ENCODE measurements around the gene VPS9D1.
"Not testable (repeated sequence)": the region's sequence is repeated elsewhere in the genome, so short reads cannot be mapped to it uniquely, and the experiment has no call there.

VPS9D1 gene

DNA sequence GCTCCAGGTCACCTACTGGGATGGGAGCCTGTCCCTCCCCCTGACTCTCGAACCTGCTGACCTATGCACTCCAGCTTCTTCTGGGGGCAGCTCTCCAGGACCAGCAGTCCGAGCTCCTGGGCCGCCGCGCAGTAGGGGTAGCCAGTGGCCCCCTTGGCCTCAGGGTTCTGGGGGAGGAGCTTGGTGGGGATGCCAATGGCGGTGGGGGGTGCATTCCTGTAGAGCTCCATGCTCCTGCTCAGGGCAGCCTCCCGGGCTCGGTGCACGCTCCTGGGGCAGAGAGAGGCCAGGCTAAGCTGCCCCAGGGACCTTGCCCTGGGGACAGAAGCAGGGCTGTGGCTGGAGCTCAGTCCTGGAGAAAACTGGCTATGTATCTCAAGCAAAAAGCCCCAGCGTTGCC is 11.5 kb downstream of the VPS9D1 start:
- no peak for DNase-seq

DNA sequence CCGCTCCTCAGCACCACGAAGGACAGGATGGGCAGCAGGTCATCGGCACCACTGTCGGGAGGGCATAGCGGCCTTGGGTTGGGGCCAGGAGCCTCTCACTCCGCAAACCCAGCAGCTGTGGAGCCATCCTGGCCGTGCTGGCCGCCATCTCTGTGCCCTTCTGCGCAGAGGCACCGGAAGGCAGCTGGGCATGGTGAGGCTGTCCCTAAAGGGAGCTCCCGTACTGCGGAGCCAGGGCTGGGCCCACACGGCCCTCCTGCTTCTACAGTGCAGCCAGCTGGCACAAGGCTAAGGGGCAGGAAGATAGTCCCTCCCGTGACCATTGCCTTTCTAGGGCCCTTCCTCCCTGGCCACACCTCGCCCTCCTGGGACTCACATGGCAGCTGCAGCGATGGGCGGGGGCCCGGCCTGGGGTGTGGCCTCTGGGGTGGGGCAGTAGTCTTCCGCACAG is 12.2 kb downstream of the VPS9D1 start:
- no peak for DNase-seq

- no peak for DNase-seq
Measured at GRCh38 chr16:89707695-89708094, 13.0 kb downstream of the VPS9D1 start.

- no peak for DNase-seq
Measured at GRCh38 chr16:89706518-89707260, 14.0 kb downstream of the VPS9D1 start.

DNA sequence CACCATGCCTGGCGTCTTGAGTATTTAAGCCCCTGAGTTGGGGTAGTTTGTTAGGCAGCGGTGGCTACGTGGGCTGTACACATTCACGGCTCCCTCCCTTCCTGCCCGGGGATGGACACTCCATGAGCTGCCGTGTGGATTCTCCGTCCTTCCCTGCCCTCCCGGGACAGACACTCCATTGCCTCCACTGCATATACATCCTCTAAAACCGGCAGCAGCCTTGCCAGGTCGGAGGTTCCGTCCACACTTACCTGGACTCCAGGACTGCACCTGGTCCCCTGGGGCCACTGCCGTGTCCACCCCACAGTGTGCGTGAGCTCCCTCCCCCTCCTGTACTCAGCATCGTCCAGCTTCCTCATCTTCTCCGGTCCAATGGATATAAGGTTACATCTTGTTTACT is 15.7 kb downstream of the VPS9D1 start:
- no peak for DNase-seq

GRCh38 chr16:89704281-89704680 is 16.4 kb downstream of the VPS9D1 start:
- no peak for DNase-seq

- peak; percentile 93 to 98 for DNase-seq
Measured at GRCh38 chr16:89701425-89702406, 19.0 kb downstream of the VPS9D1 start, which contains the start of gene SPATA2L. Gene SPATA2L (minus strand): TSS chr16:89701705. CDS start chr16:89701232, 473 bp downstream.

DNA sequence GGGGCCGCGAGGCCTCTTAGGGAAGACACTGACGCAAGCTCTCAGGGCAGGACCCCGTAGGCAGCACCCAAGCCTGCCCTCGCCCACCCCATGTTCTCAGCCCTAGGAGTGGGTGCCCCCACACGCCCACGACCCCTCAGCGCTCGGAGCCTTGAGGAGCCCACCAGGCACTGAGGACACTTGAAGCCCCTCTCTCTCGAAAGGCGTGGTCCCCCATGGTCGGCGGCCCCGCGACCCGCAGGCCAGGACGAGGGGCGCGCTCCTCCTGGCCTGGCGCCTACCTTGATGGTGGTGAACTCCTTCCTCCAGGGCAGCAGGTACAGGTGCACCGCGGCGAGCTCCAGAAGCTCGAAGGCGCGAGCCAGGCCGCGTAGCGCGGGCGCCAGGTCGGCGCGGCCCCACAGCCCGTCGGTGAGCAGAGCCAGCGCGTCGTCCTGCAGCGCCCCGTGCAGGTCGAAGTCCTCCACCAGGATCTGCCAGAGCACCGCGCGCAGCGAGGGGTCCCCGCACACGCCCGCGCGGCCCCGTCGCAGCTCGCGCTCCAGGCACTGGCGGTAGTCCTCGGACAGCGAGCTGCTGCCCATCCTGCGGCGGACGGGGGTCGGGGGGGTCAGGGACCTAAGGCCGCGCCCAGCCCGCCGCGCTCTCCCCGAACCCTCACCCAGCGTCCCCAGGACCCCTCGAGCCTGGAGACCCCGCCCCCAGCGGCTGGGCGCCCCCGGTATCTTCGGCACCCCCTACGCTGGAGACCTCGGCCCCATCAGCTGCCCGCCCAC is 19.9 kb downstream of the VPS9D1 start:
- DNase-seq, result peak; percentile 49 to 65

- peak; percentile 99 to 100 for DNase-seq
Measured at GRCh38 chr16:89700100-89700648, 20.5 kb downstream of the VPS9D1 start.

DNA sequence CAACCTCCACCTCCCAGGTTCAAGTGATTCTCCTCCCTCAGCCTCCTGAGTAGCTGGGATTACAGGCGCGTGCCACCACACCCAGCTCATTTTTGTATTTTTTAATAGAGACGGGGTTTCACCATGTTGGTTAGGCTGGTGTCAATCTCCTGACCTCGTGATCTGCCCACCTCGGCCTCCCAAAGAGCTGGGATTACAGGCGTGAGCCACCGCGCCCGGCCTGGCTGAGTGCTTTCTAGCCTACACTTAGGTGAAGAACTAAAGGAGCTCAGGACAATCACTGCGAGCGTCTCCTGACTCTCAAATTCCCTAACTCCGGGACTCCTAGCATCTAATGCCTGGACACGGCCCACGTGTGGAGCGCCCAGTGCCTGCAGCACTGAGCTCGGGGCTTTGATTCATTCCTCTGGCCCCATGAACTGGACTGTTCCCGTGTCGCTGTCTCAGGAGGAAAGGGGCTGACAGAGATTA is 21.0 kb downstream of the VPS9D1 start:
- DNase-seq, result not testable (repeated sequence)

GRCh38 chr16:89698717-89699116 is 22.0 kb downstream of the VPS9D1 start:
- DNase-seq, result not testable (repeated sequence)

DNA sequence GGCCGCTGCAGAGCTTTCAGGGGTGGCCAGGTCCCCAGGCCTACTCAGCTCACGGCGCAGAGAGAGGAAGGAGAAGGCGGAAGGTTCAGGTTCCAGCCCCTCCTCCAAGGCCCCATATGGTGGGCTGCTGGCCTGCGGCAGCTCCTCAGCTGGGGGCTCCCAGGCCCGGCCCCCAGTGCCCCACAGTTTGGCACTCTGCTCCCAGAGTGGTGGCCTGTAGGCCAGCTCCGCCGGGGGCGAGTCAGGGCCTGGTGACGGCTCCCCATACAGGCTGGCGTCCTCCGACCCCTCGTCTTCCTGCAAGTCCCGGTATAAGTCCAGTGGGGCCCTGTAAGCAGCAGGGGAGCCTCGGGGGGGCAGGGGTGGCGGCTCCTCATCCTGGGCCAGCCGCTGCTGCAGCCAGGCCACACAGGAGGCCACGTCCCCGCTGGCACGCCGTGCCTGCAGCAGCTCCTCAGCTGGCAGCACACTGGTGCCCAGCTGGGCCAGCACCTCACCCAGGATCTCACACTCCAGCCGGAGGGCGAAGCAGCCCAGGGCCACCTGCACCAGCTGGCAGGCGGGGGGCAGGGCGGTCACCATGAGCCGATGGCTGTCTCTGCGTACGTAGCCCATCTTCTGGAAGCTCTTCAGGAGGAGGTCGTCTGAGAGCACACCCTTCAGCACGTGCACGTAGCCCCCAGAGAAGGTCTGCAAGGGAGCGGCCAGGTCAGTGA is 22.9 kb downstream of the VPS9D1 start:
- peak; percentile 62 to 86 for DNase-seq

DNA sequence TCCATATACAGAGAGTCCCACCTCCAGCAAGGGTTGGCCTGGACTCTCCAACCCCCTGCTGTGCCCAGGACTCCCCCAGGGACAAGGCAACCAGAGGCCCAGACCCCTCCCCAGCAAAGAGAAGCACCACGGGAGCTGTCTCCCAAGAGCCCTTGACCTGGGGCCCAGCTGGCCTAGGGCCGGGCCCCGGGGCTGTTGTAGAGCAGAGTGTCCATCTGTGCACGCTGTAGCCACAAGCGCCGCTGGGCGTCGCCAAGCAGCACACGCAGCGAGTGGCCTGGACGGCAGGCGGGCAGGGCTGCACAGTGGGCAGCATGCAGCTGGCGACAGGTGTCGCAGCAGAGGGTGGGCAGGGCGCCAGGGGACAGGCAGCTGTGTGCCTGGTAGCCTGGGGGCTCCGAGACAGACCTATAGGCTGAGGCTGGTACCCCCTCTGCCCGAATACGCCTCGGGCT is 23.5 kb downstream of the VPS9D1 start:
- DNase-seq, result peak; percentile 92 to 96

GRCh38 chr16:89696670-89697128 is 24.0 kb downstream of the VPS9D1 start:
- no peak for DNase-seq

DNA sequence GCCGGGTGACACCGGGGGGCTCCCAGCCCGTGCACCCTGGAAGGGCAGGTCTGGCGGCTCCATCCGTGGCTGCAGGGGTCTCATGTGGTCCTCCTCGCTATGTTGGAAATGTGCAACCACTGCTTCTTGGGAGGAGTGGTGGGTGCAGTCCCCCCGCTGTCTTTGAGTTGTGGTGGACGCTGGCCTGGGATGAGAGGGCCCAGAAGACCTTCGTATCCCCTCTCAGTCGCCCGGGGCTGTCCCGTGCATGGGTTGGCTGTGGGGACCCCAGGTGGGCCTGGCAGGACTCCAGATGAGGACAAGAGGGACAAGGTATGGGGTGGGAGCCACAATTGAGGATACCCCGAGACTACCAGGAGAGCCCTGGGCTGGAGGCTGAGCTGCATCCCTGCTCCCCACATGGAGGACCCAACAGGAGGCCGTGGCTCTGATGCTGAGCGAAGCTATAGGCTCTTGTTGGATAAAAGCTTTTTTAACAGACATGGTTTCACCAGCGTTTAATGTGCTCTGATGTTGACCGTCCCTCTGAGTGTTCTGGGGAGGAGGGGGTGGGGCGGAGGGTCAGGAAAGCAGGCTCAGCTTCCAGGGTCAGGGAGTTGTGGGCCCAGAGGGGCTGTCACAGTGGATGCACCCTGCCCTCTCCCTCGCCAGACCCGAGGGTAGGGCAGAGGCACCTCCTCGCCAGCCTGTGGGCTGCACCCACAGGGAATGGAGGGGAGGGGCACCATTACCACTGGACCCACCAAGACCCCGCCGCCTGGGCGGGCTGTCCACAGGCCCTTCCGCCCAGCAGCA is 24.6 kb downstream of the VPS9D1 start:
- DNase-seq, result no peak

DNA sequence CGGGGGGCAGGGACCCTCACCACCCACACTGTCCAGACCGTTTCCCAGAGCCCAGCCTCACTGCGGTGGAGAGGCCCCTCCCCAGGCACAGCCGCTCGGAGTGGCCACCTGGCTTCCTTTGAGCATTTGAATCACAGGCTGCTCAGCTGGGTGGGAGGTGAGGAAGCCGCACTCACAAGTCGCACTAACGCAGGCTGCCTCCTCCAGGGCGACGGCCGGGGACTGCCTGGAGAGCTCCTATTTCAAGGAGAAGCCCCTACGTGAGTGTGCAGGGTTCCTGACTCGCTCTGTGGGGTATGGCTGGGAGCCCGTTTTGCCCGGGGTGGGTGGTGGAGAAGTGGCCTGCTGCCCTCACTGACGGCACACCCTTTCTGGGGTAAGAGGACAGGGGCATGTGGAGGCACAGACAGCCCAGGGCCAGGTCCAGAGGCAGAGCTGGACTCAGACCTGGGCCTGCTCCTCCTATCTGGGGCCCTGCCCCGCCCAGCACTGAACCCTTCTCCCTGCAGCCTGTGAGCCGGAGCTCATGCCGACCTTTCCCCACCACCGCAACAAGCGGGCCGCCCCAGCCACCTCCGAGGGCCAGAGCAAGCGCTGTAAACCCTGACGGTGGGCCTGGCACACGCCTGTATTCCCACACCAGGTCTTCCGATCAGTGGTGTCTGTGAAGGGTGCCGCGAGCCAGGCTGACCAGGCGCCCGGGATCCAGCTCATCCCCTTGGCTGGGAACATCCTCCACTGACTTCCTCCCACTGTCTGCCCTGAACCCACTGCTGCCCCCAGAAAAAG is 25.4 kb downstream of the VPS9D1 start:
- no peak for DNase-seq

- not testable (repeated sequence) for DNase-seq
Measured at GRCh38 chr16:89694784-89695085, 26.0 kb downstream of the VPS9D1 start.

DNA sequence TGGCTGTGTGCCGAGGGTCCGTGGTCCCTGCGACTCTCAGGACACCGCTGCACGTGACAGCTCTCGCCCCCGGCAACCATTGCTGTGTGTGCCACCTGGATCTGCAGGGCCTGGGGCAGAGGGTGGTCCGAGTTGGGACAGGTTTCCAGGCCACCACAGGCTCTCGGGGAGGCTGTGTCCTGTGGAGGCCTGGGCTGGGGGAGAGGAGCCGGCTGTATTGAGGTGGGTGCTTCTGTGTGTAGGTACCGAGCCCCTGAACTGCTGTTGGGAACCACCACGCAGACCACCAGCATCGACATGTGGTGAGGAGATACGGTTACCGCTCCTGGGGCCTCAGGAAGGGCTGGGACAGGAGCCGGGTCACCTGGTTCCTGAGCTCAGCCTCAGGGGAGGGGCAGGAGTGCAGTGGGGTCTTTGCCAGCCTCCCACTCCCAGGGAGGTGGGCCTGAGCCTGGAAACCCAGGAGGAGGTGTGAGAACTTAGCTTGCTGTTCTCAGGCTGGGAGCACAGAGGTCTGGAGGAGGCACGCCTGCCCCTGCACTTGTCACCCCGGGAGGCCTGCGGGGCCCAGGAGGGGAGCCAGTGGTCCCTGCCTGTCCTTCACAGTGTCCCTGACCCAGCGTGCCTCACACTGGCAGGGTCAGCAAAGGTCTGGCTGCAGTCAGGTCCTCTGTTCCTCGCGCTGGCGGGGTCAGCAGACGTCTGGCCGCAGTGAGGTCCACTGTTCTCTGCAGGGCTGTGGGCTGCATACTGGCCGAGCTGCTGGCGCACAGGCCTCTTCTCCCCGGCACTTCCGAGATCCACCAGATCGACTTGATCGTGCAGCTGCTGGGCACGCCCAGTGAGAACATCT is 26.5 kb downstream of the VPS9D1 start:
- no peak for DNase-seq

DNA sequence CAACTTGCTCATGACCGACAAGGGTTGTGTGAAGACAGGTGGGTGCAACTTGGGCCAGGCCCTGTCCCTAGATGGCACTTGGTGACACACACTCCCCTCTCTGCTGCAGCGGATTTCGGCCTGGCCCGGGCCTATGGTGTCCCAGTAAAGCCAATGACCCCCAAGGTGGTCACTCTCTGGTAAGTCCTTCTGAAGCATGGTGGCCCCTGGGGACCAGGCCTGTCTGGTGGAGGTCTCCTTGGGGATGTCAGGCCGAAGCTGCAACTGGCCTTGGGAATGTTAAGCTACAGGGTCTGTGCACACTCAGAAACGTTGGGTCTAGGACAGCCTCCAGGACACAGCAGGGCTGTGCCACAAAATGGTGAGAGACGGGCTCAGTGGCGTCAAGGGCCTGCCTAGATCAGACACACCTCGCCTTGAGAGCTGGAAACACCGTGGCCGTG is 27.4 kb downstream of the VPS9D1 start:
- no peak for DNase-seq
